Endodermal cell (in vitro differentiated cells): ENCODE data around the gene PZP. TPM values are rescaled to one million over a fixed set of nuclear protein-coding genes. Genes with fewer than 3 reads are reported as not detected.
"Not testable (repeated sequence)": the region's sequence is repeated elsewhere in the genome, so short reads cannot be mapped to it uniquely, and the experiment has no call there.

Source experiments
- DNase-seq: peaks from one replicate; pipeline ENCODE4 v3.0.0-alpha.2; 2017
- H3K27ac ChIP-seq: 2 replicates; pipeline ENCODE4 v1.5.1; 2013; ENCODE audit warnings: mild to moderate bottlenecking, low read depth, low read length, moderate library complexity
- H3K27me3 ChIP-seq: 2 replicates; pipeline ENCODE4 v1.6.1; 2013; ENCODE audit warnings: mild to moderate bottlenecking, low read length, moderate library complexity; ENCODE audit not compliant: insufficient read depth, control insufficient read depth, poor library complexity, severe bottlenecking
- H3K36me3 ChIP-seq: 2 replicates; pipeline ENCODE4 v1.7.0; 2013; ENCODE audit warnings: mild to moderate bottlenecking, low read length, moderate library complexity; ENCODE audit not compliant: control insufficient read depth, insufficient read depth
- H3K4me1 ChIP-seq: one replicate; pipeline ENCODE4 v1.7.0; 2013; ENCODE audit warnings: low read length; ENCODE audit not compliant: control insufficient read depth, insufficient read depth
- H3K4me3 ChIP-seq: 2 replicates; pipeline ENCODE4 v1.5.1; 2013; ENCODE audit warnings: mild to moderate bottlenecking, low read length, moderate library complexity
- H3K9ac ChIP-seq: 2 replicates; pipeline ENCODE4 v1.6.1; 2013; ENCODE audit warnings: mild to moderate bottlenecking, low read length, moderate library complexity; ENCODE audit not compliant: poor library complexity, severe bottlenecking; ENCODE audit errors: extremely low read depth
- H3K9me3 ChIP-seq: 2 replicates; pipeline ENCODE4 v1.6.1; 2013; ENCODE audit warnings: mild to moderate bottlenecking, low read length, moderate library complexity; ENCODE audit not compliant: control insufficient read depth
- H3K27ac Mint-ChIP-seq: 2 replicates; pipeline ENCODE4 v1.8.0; 2020; ENCODE audit warnings: mixed read lengths
- H3K27me3 Mint-ChIP-seq: 2 replicates; pipeline ENCODE4 v1.8.0; 2021; ENCODE audit warnings: mild to moderate bottlenecking, mixed read lengths; ENCODE audit not compliant: insufficient read depth
- H3K36me3 Mint-ChIP-seq: 2 replicates; pipeline ENCODE4 v1.8.0; 2020; ENCODE audit warnings: low read depth, mixed read lengths
- H3K4me1 Mint-ChIP-seq: 2 replicates; pipeline ENCODE4 v1.8.0; 2020; ENCODE audit warnings: mixed read lengths
- H3K4me3 Mint-ChIP-seq: 2 replicates; pipeline ENCODE4 v1.8.0; 2020; ENCODE audit warnings: mild to moderate bottlenecking, moderate library complexity, mixed read lengths
- H3K9me3 Mint-ChIP-seq: 2 replicates; pipeline ENCODE4 v1.8.0; 2020; ENCODE audit warnings: mild to moderate bottlenecking, mixed read lengths
- CTCF ChIP-seq: fragments of 200-600 bp; sonication (generic); conservative IDR thresholded peaks from 2 replicates; pipeline ENCODE4 v1.5.0; 2021; ENCODE audit warnings: antibody characterized with exemption, mild to moderate bottlenecking
- WGBS, 2 experiments: methylation state at CpG; one replicate each; pipeline versions ENCODE4 v1.1.5 to v1.1.7; 2013; ENCODE audit warnings: missing lambda C conversion rate in 2 of 2, mixed read lengths in 1 of 2; ENCODE audit not compliant: insufficient coverage in 1 of 2, insufficient read length in 1 of 2; 5-methylcytosine and 5-hydroxymethylcytosine counted together
- total RNA-seq, 2 donors: library from RNA; stranded (reverse); fragmentation: NEBNext Ultra II Directional in 1 of 2; extraction: Animal tissue kit (Norgen Biotek cat#: 25700) in 1 of 2; gene quantifications; 2 replicates in 1 of 2; 3 replicates in 1 of 2; pipeline ENCODE4 v1.2.1, GENCODE V29; 2021

The PZP gene
- total RNA-seq, 2 donors from 2014 or later = 1.3 TPM; not detected in 1

- no peak overlapping the region for H3K4me3 ChIP-seq
- no peaks in the 10 kb centered on the region for H3K27me3 ChIP-seq
- H3K27ac Mint-ChIP-seq = no peak overlapping the region
- no peaks in the 10 kb centered on the region for H3K36me3 ChIP-seq
- H3K4me1 ChIP-seq = no peaks in the 10 kb centered on the region
- H3K9me3 Mint-ChIP-seq = peaks cover 3% of the 10 kb centered on the region
- H3K9ac ChIP-seq = no peak overlapping the region
- no peaks in the 10 kb centered on the region for H3K9me3 ChIP-seq
- H3K27ac ChIP-seq = no peak overlapping the region
- DNase-seq = no peak
- H3K36me3 Mint-ChIP-seq = no peaks in the 10 kb centered on the region
- no peak for TF ChIP-seq CTCF
- H3K4me3 Mint-ChIP-seq = no peak overlapping the region
- 65% methylated on average over 4 of the region's 4 CpGs; no CpG with 5 or more reads in 1 of the 2 experiments for WGBS, 2 experiments
- H3K4me1 Mint-ChIP-seq = peaks cover 3% of the 10 kb centered on the region
- H3K27me3 Mint-ChIP-seq = peaks cover 3% of the 10 kb centered on the region
Measured at GRCh38 chr12:9180810-9181209, 27.4 kb downstream of the PZP start.

- WGBS, 2 experiments = 88% methylated on average over 1 of the region's 3 CpGs; no CpG with 5 or more reads in 1 of the 2 experiments
- no peak for DNase-seq
- Histone ChIP-seq H3K4me3 (no peak overlapping the region), H3K27me3 (no peaks in the 10 kb centered on the region), H3K9me3 (no peaks in the 10 kb centered on the region), H3K4me1 (no peaks in the 10 kb centered on the region), H3K36me3 (no peaks in the 10 kb centered on the region), H3K27ac (no peak overlapping the region), H3K9ac (no peak overlapping the region)
- H3K27me3 Mint-ChIP-seq = peaks cover 3% of the 10 kb centered on the region
- no peak overlapping the region for H3K4me3 Mint-ChIP-seq
- no peak for TF ChIP-seq CTCF
- peaks cover 3% of the 10 kb centered on the region for H3K9me3 Mint-ChIP-seq
- H3K4me1 Mint-ChIP-seq = peaks cover 3% of the 10 kb centered on the region
- H3K36me3 Mint-ChIP-seq = no peaks in the 10 kb centered on the region
- no peak overlapping the region for H3K27ac Mint-ChIP-seq
Measured at GRCh38 chr12:9179781-9180180, 28.4 kb downstream of the PZP start.

GRCh38 chr12:9169979-9170634, 38.1 kb downstream of the PZP start:
- 74% methylated on average over 6 of the region's 11 CpGs; no CpG with 5 or more reads in 1 of the 2 experiments for WGBS, 2 experiments
- peak; percentile 86 for DNase-seq
- Histone ChIP-seq H3K27me3 (no peaks in the 10 kb centered on the region), H3K27ac (no peak overlapping the region), H3K4me1 (peaks cover 6% of the 10 kb centered on the region), H3K4me3 (peak overlapping the region; percentile 35), H3K9ac (no peak overlapping the region), H3K9me3 (no peaks in the 10 kb centered on the region), H3K36me3 (no peaks in the 10 kb centered on the region)
- Mint-ChIP-seq H3K4me1 (peaks cover 31% of the 10 kb centered on the region), H3K36me3 (no peaks in the 10 kb centered on the region), H3K4me3 (peak overlapping the region; percentile 28), H3K9me3 (peaks cover 2% of the 10 kb centered on the region), H3K27me3 (no peaks in the 10 kb centered on the region), H3K27ac (peak overlapping the region; percentile 72)
- TF ChIP-seq CTCF = no peak

- WGBS, 2 experiments = 53% methylated on average over 1 of the region's 5 CpGs; no CpG with 5 or more reads in 1 of the 2 experiments
- H3K36me3 Mint-ChIP-seq, H3K4me1 ChIP-seq, H3K27ac Mint-ChIP-seq, DNase-seq, H3K4me3 Mint-ChIP-seq, H3K9me3 ChIP-seq, H3K36me3 ChIP-seq, H3K9me3 Mint-ChIP-seq, H3K9ac ChIP-seq, H3K27ac ChIP-seq, H3K27me3 Mint-ChIP-seq, H3K27me3 ChIP-seq: not testable (repeated sequence)
- peak overlapping the region; percentile 15 for H3K4me3 ChIP-seq
- H3K4me1 Mint-ChIP-seq = peaks cover 31% of the 10 kb centered on the region
Measured at GRCh38 chr12:9167345-9167744, 40.9 kb downstream of the PZP start.
